Glomerular visceral epithelial cell (primary cell): ENCODE data around the gene CDH4.

Experiments used
- DNase-seq: peaks from one replicate; pipeline ENCODE4 v3.0.0-alpha.2; 2016; ENCODE audit errors: extremely low spot score

The CDH4 gene

GRCh38 chr20:61929561-61929960 lies 677.5 kb downstream of the CDH4 start:
- no peak for DNase-seq

GRCh38 chr20:61929971-61930666 lies 678.1 kb downstream of the CDH4 start:
- no peak for DNase-seq

GRCh38 chr20:61930776-61931475 lies 678.9 kb downstream of the CDH4 start:
- DNase-seq: no peak

- DNase-seq: no peak
These were observed 679.6 kb downstream of the CDH4 start for GRCh38 chr20:61931476-61932198.

GRCh38 chr20:61932199-61932592 lies 680.1 kb downstream of the CDH4 start:
- DNase-seq: no peak

GRCh38 chr20:61932711-61933480 lies 680.8 kb downstream of the CDH4 start:
- DNase-seq: no peak

GRCh38 chr20:61933481-61933950 lies 681.5 kb downstream of the CDH4 start:
- no peak for DNase-seq

GRCh38 chr20:61933951-61934715 lies 682.1 kb downstream of the CDH4 start:
- DNase-seq: no peak

GRCh38 chr20:61934716-61935530 lies 682.9 kb downstream of the CDH4 start:
- no peak for DNase-seq

GRCh38 chr20:61935926-61936700 lies 684.1 kb downstream of the CDH4 start:
- no peak for DNase-seq

- DNase-seq: no peak
These were observed 684.7 kb downstream of the CDH4 start for GRCh38 chr20:61936701-61937131.

GRCh38 chr20:61937146-61937962 lies 685.3 kb downstream of the CDH4 start:
- no peak for DNase-seq

GRCh38 chr20:61937963-61938838 lies 686.1 kb downstream of the CDH4 start:
- no peak for DNase-seq

GRCh38 chr20:61938839-61939690 lies 687.0 kb downstream of the CDH4 start:
- no peak for DNase-seq

GRCh38 chr20:61939691-61940360 lies 687.8 kb downstream of the CDH4 start:
- DNase-seq: no peak

GRCh38 chr20:61940491-61940890 lies 688.4 kb downstream of the CDH4 start:
- DNase-seq: no peak
